ENCODE results near the gene PLEK.

- TF ChIP-seq, protein P1, sequence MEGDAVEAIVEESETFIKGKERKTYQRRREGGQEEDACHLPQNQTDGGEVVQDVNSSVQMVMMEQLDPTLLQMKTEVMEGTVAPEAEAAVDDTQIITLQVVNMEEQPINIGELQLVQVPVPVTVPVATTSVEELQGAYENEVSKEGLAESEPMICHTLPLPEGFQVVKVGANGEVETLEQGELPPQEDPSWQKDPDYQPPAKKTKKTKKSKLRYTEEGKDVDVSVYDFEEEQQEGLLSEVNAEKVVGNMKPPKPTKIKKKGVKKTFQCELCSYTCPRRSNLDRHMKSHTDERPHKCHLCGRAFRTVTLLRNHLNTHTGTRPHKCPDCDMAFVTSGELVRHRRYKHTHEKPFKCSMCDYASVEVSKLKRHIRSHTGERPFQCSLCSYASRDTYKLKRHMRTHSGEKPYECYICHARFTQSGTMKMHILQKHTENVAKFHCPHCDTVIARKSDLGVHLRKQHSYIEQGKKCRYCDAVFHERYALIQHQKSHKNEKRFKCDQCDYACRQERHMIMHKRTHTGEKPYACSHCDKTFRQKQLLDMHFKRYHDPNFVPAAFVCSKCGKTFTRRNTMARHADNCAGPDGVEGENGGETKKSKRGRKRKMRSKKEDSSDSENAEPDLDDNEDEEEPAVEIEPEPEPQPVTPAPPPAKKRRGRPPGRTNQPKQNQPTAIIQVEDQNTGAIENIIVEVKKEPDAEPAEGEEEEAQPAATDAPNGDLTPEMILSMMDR (conservative IDR thresholded peaks at IDR 0.05): no peak
- TF ChIP-seq ZFX (IDR thresholded peaks at IDR 0.05): no peak
Observed at GRCh38 chr2:68342470-68342869, 22.6 kb upstream of the PLEK start.

Measured in C4-2B (cell line).